H9 (cell line): Measurements from ENCODE around the gene PLD3. TPM values are rescaled to one million over a fixed set of nuclear protein-coding genes. Genes with fewer than 3 reads are reported as not detected.

Experiments
- DNase-seq: peaks from one replicate; pipeline ENCODE4 v3.0.0-alpha.2; 2017
- H2AFZ ChIP-seq: one replicate; pipeline ENCODE4 v1.6.1; 2013; ENCODE audit warnings: mild to moderate bottlenecking, low read length, control low read depth, moderate library complexity
- H2AK5ac ChIP-seq: 2 replicates; pipeline ENCODE4 v1.6.1; 2013; ENCODE audit warnings: low read length, control low read depth, mixed read lengths; ENCODE audit not compliant: insufficient read length
- H2BK120ac ChIP-seq: one replicate; pipeline ENCODE4 v1.6.1; 2013; ENCODE audit warnings: low read depth, mild to moderate bottlenecking, low read length, control low read depth, inconsistent platforms; ENCODE audit not compliant: poor library complexity, severe bottlenecking
- H2BK12ac ChIP-seq: 2 replicates; pipeline ENCODE4 v1.6.1; 2013; ENCODE audit warnings: low read length, control low read depth, mixed read lengths, low read depth; ENCODE audit not compliant: insufficient read length
- H2BK15ac ChIP-seq: 2 replicates; pipeline ENCODE4 v1.6.1; 2013; ENCODE audit warnings: low read depth, low read length, control low read depth
- H2BK20ac ChIP-seq: one replicate; pipeline ENCODE4 v1.6.1; 2013; ENCODE audit warnings: low read depth, mild to moderate bottlenecking, low read length, control low read depth, inconsistent platforms; ENCODE audit not compliant: poor library complexity, severe bottlenecking
- H2BK5ac ChIP-seq: 2 replicates; pipeline ENCODE4 v1.6.1; 2013; ENCODE audit warnings: low read length, control low read depth, mixed read lengths; ENCODE audit not compliant: insufficient read length
- H3K14ac ChIP-seq: 2 replicates; pipeline ENCODE4 v1.6.1; 2013; ENCODE audit warnings: low read length, control low read depth; ENCODE audit not compliant: insufficient read depth
- H3K18ac ChIP-seq: 2 replicates; pipeline ENCODE4 v1.6.1; 2013; ENCODE audit warnings: low read depth, mild to moderate bottlenecking, mixed read lengths, low read length, control low read depth; ENCODE audit not compliant: insufficient read length
- H3K23ac ChIP-seq: 2 replicates; pipeline ENCODE4 v1.6.1; 2013; ENCODE audit warnings: low read length, control low read depth, mixed read lengths, low read depth; ENCODE audit not compliant: insufficient read length
- H3K23me2 ChIP-seq: 2 replicates; pipeline ENCODE4 v1.6.1; 2013; ENCODE audit warnings: low read depth, mild to moderate bottlenecking, mixed read lengths, low read length, control low read depth; ENCODE audit not compliant: insufficient read length, poor library complexity, severe bottlenecking
- H3K27ac ChIP-seq: 2 replicates; pipeline ENCODE4 v1.5.1; 2013; ENCODE audit warnings: low read length, control low read depth, mixed read lengths, low read depth; ENCODE audit not compliant: insufficient read length
- H3K27me3 ChIP-seq: 2 replicates; pipeline ENCODE4 v1.6.1; 2013; ENCODE audit warnings: low read length, control low read depth, inconsistent platforms; ENCODE audit not compliant: insufficient read depth
- H3K4ac ChIP-seq: 2 replicates; pipeline ENCODE4 v1.6.1; 2013; ENCODE audit warnings: low read depth, mild to moderate bottlenecking, control low read depth, inconsistent platforms, low read length, moderate library complexity
- H3K4me1 ChIP-seq: 2 replicates; pipeline ENCODE4 v1.6.1; 2013; ENCODE audit warnings: low read length, control low read depth, inconsistent platforms; ENCODE audit not compliant: insufficient read depth
- H3K4me2 ChIP-seq: 2 replicates; pipeline ENCODE4 v1.6.1; 2013; ENCODE audit warnings: low read length, control low read depth, mixed read lengths; ENCODE audit not compliant: insufficient read length, insufficient read depth
- H3K56ac ChIP-seq: 2 replicates; pipeline ENCODE4 v1.6.1; 2013; ENCODE audit warnings: low read depth, mild to moderate bottlenecking, mixed read lengths, low read length, control low read depth; ENCODE audit not compliant: insufficient read length
- H3K79me1 ChIP-seq: 2 replicates; pipeline ENCODE4 v1.6.1; 2013; ENCODE audit warnings: low read depth, mild to moderate bottlenecking, moderate library complexity, low read length, control low read depth, inconsistent platforms; ENCODE audit not compliant: insufficient read depth, poor library complexity, severe bottlenecking
- H3K79me2 ChIP-seq: 2 replicates; pipeline ENCODE4 v1.6.1; 2013; ENCODE audit warnings: low read length, control low read depth, inconsistent platforms; ENCODE audit not compliant: insufficient read depth
- H3K9ac ChIP-seq: 2 replicates; pipeline ENCODE4 v1.6.1; 2013; ENCODE audit warnings: low read length, control low read depth, mixed read lengths; ENCODE audit not compliant: insufficient read length; ENCODE audit errors: extremely low read depth
- H3K9me3 ChIP-seq: one replicate; pipeline ENCODE4 v1.6.1; 2013; ENCODE audit warnings: low read depth, low read length, inconsistent platforms; ENCODE audit not compliant: control insufficient read depth
- H3T11ph ChIP-seq: one replicate; pipeline ENCODE4 v1.6.1; 2013; ENCODE audit warnings: mild to moderate bottlenecking, low read length, control low read depth, inconsistent platforms
- H4K20me1 ChIP-seq: one replicate; pipeline ENCODE4 v1.6.1; 2013; ENCODE audit not compliant: control insufficient read depth, insufficient read length, insufficient read depth
- H4K5ac ChIP-seq: 2 replicates; pipeline ENCODE4 v1.6.1; 2013; ENCODE audit warnings: low read depth, mild to moderate bottlenecking, mixed read lengths, low read length, control low read depth; ENCODE audit not compliant: insufficient read length
- H4K8ac ChIP-seq: replicated peaks from 2 replicates; pipeline ENCODE4 v1.6.1; 2013; ENCODE audit warnings: low read length, control low read depth, mixed read lengths, low read depth; ENCODE audit not compliant: insufficient read length
- H4K91ac ChIP-seq: 2 replicates; pipeline ENCODE4 v1.6.1; 2013; ENCODE audit warnings: low read depth, mild to moderate bottlenecking, moderate library complexity, mixed read lengths, low read length, control low read depth; ENCODE audit not compliant: insufficient read length
- H3K27ac Mint-ChIP-seq, 3 experiments: 2 replicates in 2 of 3; 3 replicates in 1 of 3; pipeline ENCODE4 v1.8.0; 2020 to 2021; ENCODE audit warnings: mixed read lengths in 3 of 3, mild to moderate bottlenecking in 1 of 3, moderate library complexity in 1 of 3
- H3K27me3 Mint-ChIP-seq: 2 replicates; pipeline ENCODE4 v1.8.0; 2021; ENCODE audit warnings: low read depth, mild to moderate bottlenecking, moderate library complexity, mixed read lengths
- H3K36me3 Mint-ChIP-seq, 3 experiments: 2 replicates in 2 of 3; 3 replicates in 1 of 3; pipeline ENCODE4 v1.8.0; 2020 to 2021; ENCODE audit warnings: low read depth in 3 of 3, mixed read lengths in 3 of 3; ENCODE audit not compliant: insufficient read depth in 1 of 3
- H3K4me1 Mint-ChIP-seq, 2 experiments: 2 replicates each; pipeline ENCODE4 v1.8.0; 2020; ENCODE audit warnings: mixed read lengths in 2 of 2
- H3K4me3 Mint-ChIP-seq, 2 experiments: 2 replicates in 1 of 2; 3 replicates in 1 of 2; pipeline ENCODE4 v1.8.0; 2020 to 2021; ENCODE audit warnings: mild to moderate bottlenecking in 2 of 2, mixed read lengths in 2 of 2, moderate library complexity in 1 of 2
- H3K9me3 Mint-ChIP-seq, 2 experiments: 2 replicates in 1 of 2; 3 replicates in 1 of 2; pipeline ENCODE4 v1.8.0; 2020; ENCODE audit warnings: mild to moderate bottlenecking in 2 of 2, mixed read lengths in 2 of 2, moderate library complexity in 1 of 2
- CTCF ChIP-seq: fragments of 200-600 bp; sonication (generic); conservative IDR thresholded peaks from 3 replicates; pipeline ENCODE4 v1.8.0; 2021; ENCODE audit warnings: antibody characterized with exemption, mild to moderate bottlenecking
- WGBS: extraction: QIAGEN DNeasy Blood & Tissue Kit; methylation state at CpG from one replicate; pipeline ENCODE4 v1.1.7; 2013; ENCODE audit warnings: missing lambda C conversion rate, low lambda C conversion rate, mixed read lengths; ENCODE audit not compliant: insufficient read length; ENCODE audit errors: extremely low coverage; 5-methylcytosine and 5-hydroxymethylcytosine counted together
- total RNA-seq: library from RNA; stranded (reverse); gene quantifications from 2 replicates; pipeline ENCODE4 v1.2.1, GENCODE V29; 2021

PLD3 gene
- total RNA-seq, 1 experiment from 2014 or later = 194 TPM

GRCh38 chr19:40420451-40420765 lies 71.9 kb downstream of the PLD3 start:
- no peaks in the 10 kb centered on the region for H3K79me2 ChIP-seq
- H3K79me1 ChIP-seq = no peaks in the 10 kb centered on the region
- no peak overlapping the region for H3K27ac ChIP-seq
- H4K20me1 ChIP-seq = no peaks in the 10 kb centered on the region
- no peaks in the 10 kb centered on the region for H3K9me3 ChIP-seq
- no peak overlapping the region for H3K4me2 ChIP-seq
- H4K5ac ChIP-seq = no peak overlapping the region
- no peak overlapping the region for H4K8ac ChIP-seq
- no peak overlapping the region for H3K14ac ChIP-seq
- no peak overlapping the region for H3K9ac ChIP-seq
- no peak overlapping the region for H3K18ac ChIP-seq
- no peak overlapping the region for H2AK5ac ChIP-seq
- H2BK12ac ChIP-seq = no peak overlapping the region
- no peak for TF ChIP-seq CTCF
- H3K4me1 ChIP-seq = no peaks in the 10 kb centered on the region; the same call in 1 of the 2 replicates
- H2AFZ ChIP-seq = no peak overlapping the region
- H3K9me3 Mint-ChIP-seq = peaks cover 0 to 3% of the 10 kb centered on the region in 2 experiments; a peak in 1 of 5 replicates
- H3K27ac Mint-ChIP-seq = no peak overlapping the region
- H2BK15ac ChIP-seq = no peak overlapping the region
- no CpG with 5 or more reads among the region's 14 CpGs for WGBS
- H3K23ac ChIP-seq = no peak overlapping the region
- no peak overlapping the region for H3K4ac ChIP-seq
- no peak overlapping the region for H3T11ph ChIP-seq
- no peak overlapping the region for H3K56ac ChIP-seq
- no peak overlapping the region for H2BK120ac ChIP-seq
- H2BK5ac ChIP-seq = no peak overlapping the region
- peaks cover 0 to 5% (median 4%) of the 10 kb centered on the region in 3 experiments; a peak in 3 of 7 replicates for H3K36me3 Mint-ChIP-seq
- H3K4me3 Mint-ChIP-seq = peak overlapping the region; percentile 68 to 80
- no peak overlapping the region for H4K91ac ChIP-seq
- no peak overlapping the region for H2BK20ac ChIP-seq
- peaks cover 23 to 28% of the 10 kb centered on the region in 2 experiments for H3K4me1 Mint-ChIP-seq
- H3K27me3 Mint-ChIP-seq = peaks cover 7% of the 10 kb centered on the region
- H3K27me3 ChIP-seq = no peaks in the 10 kb centered on the region
- DNase-seq = no peak
- H3K23me2 ChIP-seq = peaks cover 10% of the 10 kb centered on the region
